Astrocyte of the spinal cord (primary cell): ENCODE measurements around the gene DOCK8.
"Not testable (repeated sequence)": the region's sequence is repeated elsewhere in the genome, so short reads cannot be mapped to it uniquely, and the experiment has no call there.

Source experiments
- DNase-seq: peaks from one replicate; pipeline ENCODE4 v3.0.0; 2011; ENCODE audit warnings: low read depth, low spot score
- H3K4me3 ChIP-seq: 2 replicates; pipeline ENCODE4 v1.5.1; 2011; ENCODE audit warnings: low read depth, mild to moderate bottlenecking, low read length, moderate library complexity
- CTCF ChIP-seq: IDR thresholded peaks from 2 replicates; pipeline ENCODE4 v1.5.1; 2012; ENCODE audit warnings: low read depth, mild to moderate bottlenecking, low read length, inconsistent platforms
- in situ Hi-C: cut with HindIII; loops from 2 replicates; pipeline ENCODE4 v1.10.0; 2017; ENCODE audit warnings: low sequenced_read_pairs

The DOCK8 gene

GRCh38 chr9:398085-398484, 183.4 kb downstream of the DOCK8 start:
- in situ Hi-C loops, result no loop called here
- TF ChIP-seq CTCF, result no peak
- H3K4me3 ChIP-seq, result no peak overlapping the region
- no peak for DNase-seq

- no peak for TF ChIP-seq CTCF
- in situ Hi-C loops, result no loop called here
- no peak overlapping the region for H3K4me3 ChIP-seq
- no peak for DNase-seq
Measured at GRCh38 chr9:401223-401622, 186.6 kb downstream of the DOCK8 start.

GRCh38 chr9:404234-404633, 189.6 kb downstream of the DOCK8 start:
- DNase-seq, result no peak
- no peak overlapping the region for H3K4me3 ChIP-seq
- in situ Hi-C loops, result no loop called here
- no peak for TF ChIP-seq CTCF

DNA sequence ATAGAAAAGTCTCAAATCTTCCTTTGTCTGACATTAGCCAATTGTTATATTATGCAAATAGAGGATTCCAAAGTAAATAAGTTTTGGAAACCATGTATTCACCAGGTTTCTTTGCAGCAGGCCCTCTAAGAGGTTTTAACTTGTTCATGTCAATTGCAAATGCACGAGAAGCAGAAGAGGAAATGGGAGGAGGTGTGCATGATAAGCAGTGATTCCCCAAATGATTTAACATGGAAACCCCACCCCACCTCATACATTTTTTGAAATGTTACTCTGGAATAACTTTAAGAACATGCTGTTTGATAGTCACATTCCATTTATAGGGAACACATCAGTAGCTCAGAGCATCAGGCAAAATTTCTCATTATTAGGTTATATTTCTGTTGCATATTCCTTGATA, 190.7 kb downstream of the DOCK8 start:
- TF ChIP-seq CTCF, result no peak
- DNase-seq, result no peak
- in situ Hi-C loops, result no loop called here

GRCh38 chr9:406886-407654, 192.4 kb downstream of the DOCK8 start:
- in situ Hi-C loops, result no loop called here
- DNase-seq, result no peak
- H3K4me3 ChIP-seq, result no peak overlapping the region
- no peak for TF ChIP-seq CTCF

More for the DNA sequence above, 190.7 kb downstream of the DOCK8 start:
- no peak overlapping the region for H3K4me3 ChIP-seq

DNA sequence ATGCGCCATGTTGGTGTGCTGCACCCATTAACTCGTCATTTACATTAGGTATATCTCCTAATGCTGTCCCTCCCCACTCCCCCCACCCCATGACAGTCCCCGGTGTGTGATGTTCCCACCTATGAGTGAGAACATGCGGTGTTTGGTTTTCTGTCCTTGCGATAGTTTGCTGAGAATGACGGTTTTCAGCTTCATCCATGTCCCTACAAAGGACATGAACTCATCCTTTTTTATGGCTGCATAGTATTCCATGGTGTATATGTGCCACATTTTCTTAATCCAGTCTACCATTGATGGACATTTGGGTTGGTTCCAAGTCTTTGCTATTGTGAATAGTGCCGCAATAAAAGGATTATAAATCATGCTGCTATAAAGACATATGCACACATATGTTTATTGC, 195.0 kb downstream of the DOCK8 start:
- H3K4me3 ChIP-seq, in situ Hi-C loops, DNase-seq: not testable (repeated sequence)

GRCh38 chr9:414595-414994, 199.9 kb downstream of the DOCK8 start:
- in situ Hi-C loops, result no loop called here
- DNase-seq, result no peak
- no peak for TF ChIP-seq CTCF
- H3K4me3 ChIP-seq, result no peak overlapping the region
